Measurements from ENCODE around the gene PARD3B. TPM values are rescaled to one million over a fixed set of nuclear protein-coding genes. Genes with fewer than 3 reads are reported as not detected.

Gene PARD3B
- total and polyA plus RNA-seq, 2 of the 4 experiments (the other 2 are of a cell fraction): 3.3 to 15.6 TPM

- CTCF ChIA-PET: no interaction called here
- Histone ChIP-seq H3K4ac (ENCODE audit: low read depth, low read length) (no peak overlapping the region), H4K5ac (ENCODE audit: low read depth, low read length) (no peak overlapping the region), H3K4me1 (ENCODE audit: control insufficient read depth, insufficient read depth, low read length) (peaks cover 3% of the 10 kb centered on the region; the same call in 1 of the 2 replicates), H3K14ac (replicated peaks; ENCODE audit: low read depth, low read length) (no peak overlapping the region), H2AK5ac (ENCODE audit: low read depth, low read length) (no peak overlapping the region), H3K27me3 (ENCODE audit: control insufficient read depth, insufficient read depth, low read length) (no peaks in the 10 kb centered on the region), H4K91ac (ENCODE audit: insufficient read depth, low read depth, low read length) (no peak overlapping the region), H2BK15ac (ENCODE audit: low read depth, low read length) (no peak overlapping the region), H2BK120ac (ENCODE audit: low read depth, low read length) (no peak overlapping the region), H2AK9ac (replicated peaks; ENCODE audit: low read depth, low read length, poor library complexity) (no peak overlapping the region), H3K27ac (ENCODE audit: insufficient read depth, low read length) (no peak overlapping the region), H3K9me3 (ENCODE audit: control insufficient read depth, insufficient read depth, low read length) (no peaks in the 10 kb centered on the region), H3K23ac (ENCODE audit: low read depth, low read length) (no peak overlapping the region), H3K56ac (ENCODE audit: extremely low read depth, insufficient read depth, low read length) (no peak overlapping the region), H2BK5ac (ENCODE audit: low read depth, low read length, poor library complexity, severe bottlenecking) (no peak overlapping the region), H3K4me3 (ENCODE audit: insufficient read depth, low read depth, low read length) (no peak overlapping the region), H3K36me3 (ENCODE audit: control insufficient read depth, insufficient read depth, low read length) (no peaks in the 10 kb centered on the region), H3K9me1 (ENCODE audit: insufficient read depth, low read length) (peaks cover 5% of the 10 kb centered on the region), H4K20me1 (ENCODE audit: insufficient read depth, low read length) (no peaks in the 10 kb centered on the region), H3K4me2 (ENCODE audit: low read depth, low read length) (no peak overlapping the region), H3K79me1 (ENCODE audit: low read depth in 1 of 2, low read length in 2 of 2) (no peaks in the 10 kb centered on the region), H2AFZ (replicated peaks; ENCODE audit: low read length, poor library complexity) (no peak overlapping the region), H4K8ac (ENCODE audit: low read depth in 2 of 2, low read length in 2 of 2) (no peak overlapping the region), H2BK20ac (ENCODE audit: low read depth, low read length) (no peak overlapping the region), H3K18ac (ENCODE audit: low read depth, low read length) (no peak overlapping the region), H3K9ac (ENCODE audit: low read depth, low read length) (no peak overlapping the region)
- ATAC-seq (ENCODE audit: low read depth) (no peak), DNase-seq (no peak)
- no TSS peak for BruUV-seq (replicated peaks)
- POLR2A ChIA-PET (ENCODE audit: unreplicated experiment): no interaction called here
- intact Hi-C loops (cut with micrococcal nuclease) (no loop called here), in situ Hi-C loops (cut with MboI; ENCODE audit: low sequenced_read_pairs) (no loop called here), dilution Hi-C loops (cut with HindIII; ENCODE audit: low sequenced_read_pairs, unreplicated experiment) (no loop called here)
- WGBS, 2 experiments (ENCODE audit: extremely low coverage in 2 of 2, insufficient read length in 1 of 2): 55% methylated on average over 3 of the region's 3 CpGs; no CpG with 5 or more reads in 1 of the 2 experiments
- TF ChIP-seq CHD1 (IDR thresholded peaks at IDR 0.05; ENCODE audit: low read depth, low read length) (no peak), SMC3 (IDR thresholded peaks at IDR 0.05; ENCODE audit: low read depth, low read length) (no peak), BHLHE40 (IDR thresholded peaks at IDR 0.05; ENCODE audit: low read depth, low read length) (no peak), CTCF (conservative IDR thresholded peaks at IDR 0.05; ENCODE audit: low read depth, low read length) (no peak), MXI1 (IDR thresholded peaks at IDR 0.05; ENCODE audit: borderline replicate concordance, low read depth, low read length) (no peak), MAZ (IDR thresholded peaks at IDR 0.05; ENCODE audit: borderline replicate concordance, low read depth, low read length) (no peak), POLR2A (IDR thresholded peaks at IDR 0.05; ENCODE audit: low read depth, low read length) (no peak), MAFK (IDR thresholded peaks at IDR 0.05; ENCODE audit: low read depth, low read length) (no peak), RCOR1 (IDR thresholded peaks at IDR 0.05; ENCODE audit: insufficient replicate concordance, low read length) (no peak), CEBPB (IDR thresholded peaks at IDR 0.05; ENCODE audit: low read depth, low read length) (no peak), RFX5 (IDR thresholded peaks at IDR 0.05; ENCODE audit: low read depth, low read length) (no peak), NFE2L2 (IDR thresholded peaks at IDR 0.05; ENCODE audit: low read depth, low read length) (no peak), ELK1 (IDR thresholded peaks at IDR 0.05; ENCODE audit: borderline replicate concordance, low read depth, low read length) (no peak)
These were observed 675.3 kb downstream of the PARD3B start for GRCh38 chr2:205220559-205220958.
